GM19099 (cell line): Measurements from ENCODE around the gene GIPC2.

ENCODE experiments used
- POLR2A ChIP-seq: IDR thresholded peaks from 3 replicates; pipeline ENCODE4 v1.6.1; 2011; ENCODE audit warnings: low read depth; ENCODE audit not compliant: insufficient read length; ENCODE audit errors: extremely low read depth

Gene GIPC2

GRCh38 chr1:78101051-78101450, 55.3 kb downstream of the GIPC2 start:
- no peak for TF ChIP-seq POLR2A

- TF ChIP-seq POLR2A: no peak
These were observed 55.7 kb downstream of the GIPC2 start for GRCh38 chr1:78101514-78101913.

- no peak for TF ChIP-seq POLR2A
These were observed 56.3 kb downstream of the GIPC2 start for GRCh38 chr1:78102082-78102481.

GRCh38 chr1:78102916-78103315, 57.1 kb downstream of the GIPC2 start:
- no peak for TF ChIP-seq POLR2A

- no peak for TF ChIP-seq POLR2A
These were observed 58.6 kb downstream of the GIPC2 start for GRCh38 chr1:78104322-78104721.

- no peak for TF ChIP-seq POLR2A
These were observed 67.6 kb downstream of the GIPC2 start for GRCh38 chr1:78113156-78113916.

- no peak for TF ChIP-seq POLR2A
These were observed 68.5 kb downstream of the GIPC2 start for GRCh38 chr1:78114034-78114956.

- no peak for TF ChIP-seq POLR2A
These were observed 75.9 kb downstream of the GIPC2 start for GRCh38 chr1:78121710-78122109.

GRCh38 chr1:78122389-78122788, 76.6 kb downstream of the GIPC2 start:
- no peak for TF ChIP-seq POLR2A

GRCh38 chr1:78126506-78126905, 80.7 kb downstream of the GIPC2 start:
- no peak for TF ChIP-seq POLR2A

- TF ChIP-seq POLR2A: no peak
These were observed 86.6 kb downstream of the GIPC2 start for GRCh38 chr1:78132174-78132947.

GRCh38 chr1:78132948-78133322, 87.2 kb downstream of the GIPC2 start:
- TF ChIP-seq POLR2A: no peak

GRCh38 chr1:78136680-78137079, 90.9 kb downstream of the GIPC2 start:
- TF ChIP-seq POLR2A: no peak

GRCh38 chr1:78141531-78142231, 95.9 kb downstream of the GIPC2 start:
- TF ChIP-seq POLR2A: no peak

GRCh38 chr1:78142736-78143135, 97.0 kb downstream of the GIPC2 start:
- TF ChIP-seq POLR2A: no peak
